Medulla oblongata (tissue), 1 donor: Measurements from ENCODE around the gene PTPRN2.

Source experiments
- DNase-seq: peaks from one replicate; pipeline ENCODE4 v3.0.0-alpha.2; 2015; ENCODE audit errors: extremely low spot score

The PTPRN2 gene

DNA sequence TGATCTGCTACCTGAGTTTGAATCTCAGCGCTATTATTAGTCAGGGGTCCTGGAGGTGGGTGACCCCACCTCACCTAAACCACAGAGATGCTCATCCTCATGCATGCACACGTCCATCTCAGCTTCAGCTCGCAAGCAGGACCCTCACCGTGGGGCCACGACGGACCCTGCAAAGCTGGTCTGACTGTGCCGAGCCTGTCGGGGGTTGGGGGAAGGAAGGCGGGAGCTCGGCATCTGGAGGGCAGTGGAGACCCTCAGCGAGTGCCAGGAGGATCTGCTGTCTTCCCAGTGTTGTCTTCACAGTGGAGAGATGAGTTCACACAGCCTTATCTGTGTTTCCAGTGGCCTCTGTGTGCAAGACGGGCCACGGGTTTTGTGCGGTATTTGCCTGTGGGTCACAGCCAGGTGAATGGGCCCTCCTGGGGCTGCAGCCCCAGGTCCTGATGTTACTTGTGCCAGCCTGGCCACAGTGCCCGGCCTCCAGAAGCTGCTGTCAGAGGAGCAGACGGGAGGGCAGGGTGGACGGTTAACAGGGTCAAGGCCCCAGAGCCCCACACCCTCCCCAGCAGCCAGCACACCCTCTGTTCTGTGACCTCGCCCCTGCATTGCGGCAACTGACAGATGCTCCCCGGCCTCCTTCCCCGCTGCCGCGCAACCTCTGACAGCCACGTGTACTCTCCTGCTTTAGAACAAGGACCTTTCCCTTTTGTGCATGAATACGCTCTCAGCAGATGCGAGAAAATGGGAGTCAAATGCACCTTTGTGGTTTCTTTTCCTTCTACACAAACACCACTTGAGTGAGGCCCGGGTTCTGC lies 722.1 kb downstream of the PTPRN2 start:
- no peak for DNase-seq

DNA sequence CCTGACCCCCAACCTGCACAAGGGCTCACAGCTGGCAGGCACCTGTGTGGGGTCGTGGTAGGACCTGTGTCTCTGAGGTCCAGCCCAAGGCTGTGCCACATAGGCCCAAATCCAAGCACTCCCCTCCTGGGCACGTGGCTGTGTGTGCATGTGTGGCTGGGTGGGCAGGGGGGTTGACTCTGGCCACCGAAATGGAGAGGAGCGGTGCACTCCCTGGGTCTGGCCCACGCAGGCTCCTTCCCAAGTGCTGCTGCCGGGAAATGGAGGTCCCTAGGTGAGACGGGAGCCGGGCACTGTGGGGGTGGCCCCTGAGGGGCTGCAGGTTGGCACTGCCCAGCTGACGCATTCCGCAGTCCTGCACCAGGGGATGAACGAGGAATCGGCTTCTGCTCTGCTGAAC lies 722.7 kb downstream of the PTPRN2 start:
- DNase-seq = no peak

DNA sequence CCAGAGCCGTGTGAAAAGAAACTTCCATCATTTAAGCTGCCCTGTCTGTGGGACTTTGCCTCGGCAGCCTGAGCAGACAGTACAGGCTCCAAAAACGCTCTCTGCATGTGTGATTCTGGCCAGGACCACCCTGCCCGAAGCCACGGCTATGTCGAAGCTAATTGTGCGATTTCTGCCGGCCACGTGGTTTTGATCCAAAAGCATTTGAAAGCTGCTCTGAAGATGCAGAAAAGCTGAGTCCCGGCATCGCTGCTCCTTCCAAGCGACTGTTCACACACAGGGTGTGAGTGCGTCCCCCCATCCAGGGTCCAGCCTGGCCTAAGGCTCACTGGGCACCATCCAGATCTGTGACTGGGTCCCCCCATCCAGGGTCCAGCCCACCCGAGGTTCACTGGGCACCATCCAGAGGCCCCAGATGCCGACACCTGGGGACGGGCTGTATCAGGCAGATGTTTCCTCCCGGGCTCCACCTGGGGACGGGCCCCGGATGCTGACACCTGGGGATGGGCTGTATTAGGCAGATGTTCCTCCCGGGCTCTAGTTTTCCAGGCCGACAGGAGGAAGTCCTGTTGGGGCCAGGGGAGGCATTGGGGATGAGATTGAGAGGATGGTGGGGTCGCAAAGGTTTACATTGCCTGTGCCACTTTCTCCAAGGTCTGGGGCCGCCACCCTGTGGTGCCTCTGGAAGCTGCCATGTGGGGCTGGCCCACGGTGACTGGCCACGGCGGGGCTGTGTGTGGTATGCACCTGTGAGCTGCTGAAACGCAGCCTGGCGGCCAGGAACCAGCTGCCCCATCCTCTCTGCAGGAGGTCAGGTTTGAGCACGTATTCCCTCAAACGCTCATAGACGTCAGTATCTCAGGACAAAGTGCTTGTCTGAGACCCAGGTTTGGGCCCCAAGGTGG lies 723.5 kb downstream of the PTPRN2 start:
- DNase-seq = no peak

DNA sequence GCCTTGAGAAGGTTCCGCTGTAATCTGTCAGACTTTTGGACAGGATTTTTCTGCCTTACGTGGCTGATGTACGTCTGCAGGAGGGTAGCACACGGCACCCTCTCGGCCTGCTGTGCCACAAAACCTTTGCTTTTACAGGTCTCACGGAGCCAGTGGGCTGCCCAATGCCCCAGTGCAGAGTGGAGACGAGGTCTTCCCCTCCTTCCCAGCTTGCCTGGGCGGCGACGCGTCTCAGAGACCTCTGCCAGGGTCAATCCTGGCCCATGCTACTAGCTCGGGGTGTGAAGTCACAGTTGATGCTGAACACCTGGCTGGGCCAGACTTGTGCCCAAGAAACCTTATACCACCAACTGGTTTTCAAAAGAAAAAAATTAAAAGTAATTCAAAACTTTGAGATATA lies 724.4 kb downstream of the PTPRN2 start:
- DNase-seq = no peak

DNA sequence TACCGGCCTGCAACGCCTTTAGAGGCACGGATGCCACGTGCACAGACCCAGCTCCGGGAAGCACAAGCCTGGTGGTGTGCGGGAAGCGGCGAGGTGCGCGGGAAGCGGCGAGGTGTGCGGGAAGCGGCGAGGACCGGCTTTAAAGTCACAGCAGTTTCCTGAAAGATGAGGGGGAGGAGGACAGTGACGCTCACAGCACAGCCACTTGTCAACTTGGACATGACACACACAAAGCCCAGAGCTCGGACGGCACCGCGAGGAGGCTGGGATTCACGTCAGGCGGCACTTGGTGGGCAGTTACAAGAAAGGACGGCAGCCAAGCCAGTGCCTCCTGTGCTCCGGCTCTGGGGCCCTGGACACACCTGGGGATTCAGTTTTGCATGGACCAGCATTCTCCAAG lies 724.9 kb downstream of the PTPRN2 start:
- no peak for DNase-seq

DNA sequence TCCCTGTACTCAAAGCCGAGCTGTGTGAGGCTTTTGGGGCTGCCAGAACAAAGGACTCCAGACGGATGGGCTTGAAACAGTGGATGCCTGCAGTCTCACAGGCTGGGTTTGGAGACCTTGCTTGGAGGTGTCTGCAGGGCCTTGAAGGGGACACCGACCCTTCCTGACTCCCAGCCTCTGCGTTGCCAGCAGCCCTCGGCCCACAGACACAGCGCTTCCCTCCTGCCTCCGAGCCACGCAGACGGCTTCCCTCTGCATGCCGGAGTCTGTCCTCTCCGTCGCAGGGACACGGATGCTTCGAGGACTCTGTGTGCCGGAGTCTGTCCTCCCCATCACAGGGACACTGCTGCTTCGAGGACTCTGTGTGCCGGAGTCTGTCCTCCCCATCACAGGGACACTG lies 726.1 kb downstream of the PTPRN2 start:
- no peak for DNase-seq

DNA sequence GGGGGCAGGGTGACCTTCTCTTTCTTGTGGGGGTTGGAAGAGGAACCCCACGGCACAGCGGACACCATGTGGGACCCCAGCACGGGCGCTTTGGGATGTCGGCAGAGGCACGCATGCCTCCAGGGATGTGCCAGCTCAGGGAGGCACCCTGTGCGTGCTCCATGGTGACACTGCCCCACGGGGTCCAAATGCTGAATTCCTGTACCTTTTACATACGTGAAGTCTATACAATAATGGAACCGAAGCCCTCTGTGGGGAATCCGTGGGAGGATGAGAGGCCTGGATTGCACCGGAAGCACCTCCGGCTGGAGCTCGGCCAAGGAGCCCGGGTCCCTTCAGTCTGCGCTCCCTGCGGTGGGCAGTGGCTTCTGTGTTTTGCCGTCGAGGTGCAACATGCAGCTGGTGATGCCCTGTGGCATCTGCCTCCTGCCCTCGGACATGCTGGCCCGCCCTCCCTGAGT lies 726.6 kb downstream of the PTPRN2 start:
- no peak for DNase-seq

DNA sequence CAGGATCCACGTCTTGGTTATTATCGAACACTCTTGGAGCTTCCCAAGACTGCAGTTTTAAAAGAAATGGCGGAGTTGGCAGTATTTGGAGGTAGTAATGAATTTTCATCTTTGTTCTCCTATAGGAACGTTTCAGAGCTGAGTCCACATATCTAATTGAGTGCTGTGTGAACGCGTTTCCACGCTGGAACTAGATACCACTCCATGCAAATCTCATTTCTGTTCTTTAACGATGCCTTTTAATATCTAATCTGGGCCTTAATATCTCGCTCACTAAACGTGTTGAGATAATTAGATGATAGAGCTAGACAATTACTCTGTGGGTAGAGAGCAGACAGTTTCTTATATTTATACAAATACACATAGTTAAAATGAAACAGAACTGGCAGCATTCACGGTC lies 727.2 kb downstream of the PTPRN2 start:
- DNase-seq = no peak

DNA sequence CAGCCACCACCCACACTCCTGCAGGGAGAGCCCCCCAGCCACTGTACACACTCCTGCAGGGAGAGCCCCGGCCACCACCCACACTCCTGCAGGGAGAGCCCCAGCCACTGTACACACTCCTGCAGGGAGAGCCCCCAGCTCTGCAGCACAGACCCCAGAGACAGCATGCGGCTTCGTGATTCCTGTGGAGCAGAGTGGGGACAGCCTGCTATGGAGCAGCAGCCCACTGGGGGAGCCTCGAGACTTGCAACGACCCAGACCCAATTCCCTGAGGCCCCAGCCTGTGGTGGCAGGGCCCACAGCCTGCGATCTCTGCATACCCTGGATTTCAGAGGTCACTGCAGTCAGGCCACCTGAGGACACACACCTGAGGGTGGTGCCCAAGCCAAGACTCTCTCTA lies 727.7 kb downstream of the PTPRN2 start:
- no peak for DNase-seq

DNA sequence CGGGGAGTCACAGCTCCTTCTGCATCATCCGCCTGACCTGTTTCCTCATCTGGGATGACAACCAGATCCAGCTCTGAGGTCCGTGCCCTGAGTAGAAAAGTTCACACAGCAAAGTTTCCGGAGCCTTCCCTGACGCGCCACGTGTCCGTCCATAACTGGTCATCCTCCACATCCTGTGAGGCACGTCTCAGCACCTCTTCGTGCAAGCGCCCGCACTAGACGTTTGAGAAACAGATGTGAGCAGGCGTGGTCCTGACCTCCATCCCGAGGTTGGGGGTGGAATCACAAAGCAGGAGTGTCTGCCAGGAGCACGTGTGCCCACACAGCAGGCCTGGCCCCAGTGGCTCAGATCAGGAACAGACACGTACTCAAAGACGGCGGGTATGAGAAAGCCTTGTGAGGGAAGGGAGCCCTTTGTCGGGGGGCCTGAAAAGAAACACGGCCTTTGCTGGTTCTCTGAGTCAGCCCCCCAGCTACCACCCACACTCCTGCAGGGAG lies 730.0 kb downstream of the PTPRN2 start:
- no peak for DNase-seq

DNA sequence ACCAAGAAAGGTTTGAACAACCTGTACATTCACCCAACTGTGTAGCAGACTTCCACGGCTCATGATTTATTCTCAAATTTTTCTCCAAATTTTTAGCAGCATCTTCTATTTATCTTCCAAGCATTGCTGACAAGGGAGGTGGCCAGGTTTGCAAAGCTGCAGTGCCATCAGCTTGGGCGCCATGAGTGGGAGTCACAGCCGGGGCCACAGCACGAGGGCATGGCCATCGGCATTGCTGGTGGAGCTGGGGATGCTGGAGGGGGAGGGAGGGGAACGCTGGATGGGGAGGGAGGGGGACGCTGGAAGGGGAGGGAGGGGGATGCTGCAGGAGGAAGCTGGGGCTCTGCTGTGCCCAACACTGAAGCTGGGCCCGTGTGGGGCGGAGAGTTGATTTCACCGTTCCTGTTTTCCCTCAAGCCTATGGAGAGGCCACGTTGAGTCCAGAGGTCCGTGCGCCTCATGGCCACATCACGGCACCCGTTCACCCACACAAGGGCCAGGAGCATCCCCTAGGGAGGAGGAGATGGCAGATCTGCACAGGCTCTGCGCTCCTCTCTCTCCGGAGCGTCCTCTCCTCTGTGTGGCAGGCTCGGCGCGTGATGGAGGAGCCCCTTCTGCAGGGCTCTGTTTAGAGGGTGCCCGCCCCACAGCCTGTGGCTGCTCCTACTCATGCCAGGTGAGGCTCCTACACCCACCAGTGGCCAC lies 730.6 kb downstream of the PTPRN2 start:
- DNase-seq = no peak

DNA sequence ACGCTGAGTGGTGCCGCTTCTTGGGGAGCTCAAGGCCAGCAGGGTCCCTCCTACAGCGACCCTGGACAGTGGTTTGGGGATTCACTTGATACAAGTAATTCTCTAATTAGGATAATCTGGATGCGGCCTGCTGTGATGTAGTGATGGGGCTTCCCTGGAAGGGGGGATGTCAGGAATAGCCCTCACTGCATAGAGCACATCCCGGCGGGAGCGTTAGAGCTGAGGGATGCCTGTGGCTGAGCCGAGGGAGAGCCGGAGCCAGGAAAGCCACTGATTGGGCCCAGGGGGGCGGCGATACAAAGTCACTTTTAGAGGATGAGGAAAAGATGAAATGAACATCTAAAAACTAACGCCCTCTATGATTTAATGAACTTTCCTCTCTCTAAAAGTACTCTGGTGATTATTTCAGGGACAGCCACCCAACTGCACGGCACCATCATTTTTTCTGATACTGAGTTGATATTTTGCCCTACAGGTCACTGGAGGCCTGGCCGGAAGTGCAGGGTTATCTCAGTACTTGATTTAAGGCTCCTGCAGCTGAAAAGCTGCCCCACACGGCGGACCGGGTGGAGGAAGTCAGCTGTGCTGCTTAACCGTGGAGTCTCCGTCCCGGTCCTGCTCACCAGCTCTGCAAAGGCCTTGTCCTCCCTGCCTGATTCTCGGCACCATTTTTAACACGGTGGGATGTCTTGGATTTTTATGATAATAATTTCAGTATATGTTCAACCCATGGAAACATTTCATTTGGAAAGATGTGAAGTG lies 732.0 kb downstream of the PTPRN2 start:
- no peak for DNase-seq

DNA sequence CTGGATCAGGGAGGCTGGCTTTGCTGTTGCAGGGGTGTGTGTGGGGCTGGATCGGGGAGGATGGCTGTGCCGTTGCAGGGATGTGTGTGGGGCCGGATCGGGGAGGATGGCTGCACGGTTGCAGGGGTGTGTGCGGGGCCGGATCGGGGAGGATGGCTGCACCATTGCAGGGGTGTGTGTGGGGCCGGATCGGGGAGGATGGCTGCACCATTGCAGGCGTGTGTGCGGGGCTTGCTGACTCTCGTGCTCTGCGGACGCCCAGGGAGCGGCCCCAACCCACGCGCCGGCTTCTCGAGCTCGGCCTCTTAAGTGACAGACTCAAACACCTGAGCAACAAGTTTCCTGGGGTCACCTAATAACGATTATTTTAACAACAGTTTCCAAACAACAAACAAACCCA lies 732.6 kb downstream of the PTPRN2 start:
- DNase-seq = no peak

DNA sequence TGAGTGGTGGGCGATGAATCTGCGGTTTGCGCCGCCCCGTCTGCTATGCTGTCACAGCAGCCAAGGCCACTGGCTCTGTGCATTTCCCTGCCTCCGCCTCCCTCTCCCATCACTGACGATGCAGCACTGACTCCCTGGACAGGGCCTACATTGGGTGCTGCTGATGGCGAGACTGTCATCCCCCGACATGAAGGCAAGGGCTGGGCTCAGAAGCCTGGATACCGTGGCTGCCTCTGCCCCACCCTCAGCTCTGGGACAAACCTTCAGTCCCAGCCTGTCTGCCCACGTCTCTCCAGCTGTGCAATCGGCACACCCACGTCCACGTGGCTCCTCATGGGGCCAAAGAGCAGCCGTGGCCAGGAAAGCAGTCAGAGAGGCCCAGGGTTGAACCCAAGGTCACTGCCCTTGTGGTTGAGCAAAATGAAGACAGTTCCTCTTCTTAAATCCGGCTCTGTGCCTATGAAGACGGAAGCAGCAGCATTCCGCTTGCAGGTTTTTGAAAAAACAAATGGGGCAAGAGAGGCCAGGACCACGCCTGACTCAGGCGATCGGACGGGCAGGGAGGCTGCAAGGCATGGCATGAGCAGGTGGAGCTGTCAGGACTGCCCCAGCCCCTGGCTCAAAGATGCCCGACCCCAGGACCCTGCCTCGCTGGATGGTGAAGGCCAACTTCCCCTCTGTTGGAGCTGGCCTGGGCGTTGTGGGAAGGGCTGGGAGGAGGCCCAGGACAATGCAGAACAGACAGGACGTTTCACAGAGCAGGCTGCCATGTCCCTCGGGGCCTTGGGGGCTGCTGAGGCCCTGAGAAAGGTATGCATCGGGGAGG lies 733.3 kb downstream of the PTPRN2 start:
- DNase-seq = peak; percentile 70

DNA sequence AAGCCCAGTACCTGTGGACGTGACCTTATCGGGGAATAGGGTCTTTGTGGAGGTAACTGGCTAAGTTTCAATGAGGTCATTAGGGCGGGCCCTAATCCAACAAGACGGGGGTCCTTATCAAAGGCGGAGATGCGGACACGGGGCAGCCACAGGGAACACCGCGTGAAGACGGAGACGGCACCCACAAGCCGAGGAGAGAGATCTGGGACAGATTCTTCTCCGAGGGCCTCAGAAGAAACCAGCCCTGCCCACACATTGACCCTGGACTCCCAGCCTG lies 733.9 kb downstream of the PTPRN2 start:
- DNase-seq = no peak

DNA sequence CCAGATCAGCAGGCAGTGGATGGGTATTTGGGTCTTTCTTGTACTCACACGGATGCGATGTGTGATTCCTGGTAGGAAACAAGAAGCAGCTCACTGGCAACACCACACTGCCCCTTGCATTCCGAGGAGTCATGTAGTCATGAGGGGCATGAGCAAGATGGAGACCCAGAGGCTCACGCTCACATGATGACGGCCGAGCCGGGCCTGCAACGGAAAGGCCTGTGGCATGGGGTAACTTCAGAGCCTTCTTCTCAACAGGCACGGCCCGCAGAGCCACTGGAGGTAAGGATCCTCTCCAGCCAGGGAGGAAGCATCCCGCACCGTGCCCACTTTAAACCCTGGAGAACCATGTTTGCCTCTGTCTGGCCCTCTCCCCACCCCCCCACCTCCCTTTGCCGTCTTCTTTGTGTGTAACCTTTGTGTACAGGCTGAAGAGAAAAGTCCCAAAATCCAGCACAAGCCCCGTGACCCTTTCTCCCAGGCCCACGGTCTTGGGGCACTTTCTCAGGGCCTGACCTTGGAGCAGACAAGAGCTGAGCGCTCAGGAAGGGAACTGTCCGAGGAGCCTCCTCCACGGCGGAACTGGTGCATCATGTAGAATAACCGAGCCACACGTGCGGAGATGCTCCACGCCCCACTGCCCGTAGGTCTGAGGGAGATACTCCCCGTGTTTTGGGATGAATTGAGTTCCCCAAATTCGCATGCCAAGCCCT lies 734.4 kb downstream of the PTPRN2 start:
- DNase-seq = no peak

DNA sequence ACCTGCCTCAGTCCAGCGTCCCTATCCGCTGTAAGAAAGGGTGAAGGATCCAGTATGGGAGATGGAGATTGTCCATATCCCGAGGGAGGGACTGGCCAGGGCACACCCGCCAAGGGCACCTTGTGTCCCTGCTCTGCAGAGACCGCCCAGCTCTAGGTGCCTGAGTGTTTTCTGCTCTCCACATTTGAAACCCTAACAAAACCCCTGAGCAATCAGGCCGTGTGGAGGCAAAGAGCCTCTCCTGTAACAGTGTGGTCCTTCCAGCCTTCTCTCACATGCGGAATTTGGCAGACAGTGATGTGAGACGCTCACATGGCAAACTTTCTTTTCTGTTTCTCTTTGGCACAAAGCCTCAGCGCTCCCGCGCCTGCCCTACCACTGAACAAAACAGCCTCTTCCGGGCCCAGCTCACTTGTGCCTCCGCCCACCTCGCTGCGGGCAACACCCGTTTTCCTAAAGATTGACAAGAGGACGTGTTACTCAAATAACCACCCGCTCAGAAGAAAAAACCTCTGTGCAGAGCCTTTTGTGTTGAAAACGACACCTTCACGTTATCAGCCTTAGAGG lies 736.0 kb downstream of the PTPRN2 start:
- peak; percentile 69 for DNase-seq

DNA sequence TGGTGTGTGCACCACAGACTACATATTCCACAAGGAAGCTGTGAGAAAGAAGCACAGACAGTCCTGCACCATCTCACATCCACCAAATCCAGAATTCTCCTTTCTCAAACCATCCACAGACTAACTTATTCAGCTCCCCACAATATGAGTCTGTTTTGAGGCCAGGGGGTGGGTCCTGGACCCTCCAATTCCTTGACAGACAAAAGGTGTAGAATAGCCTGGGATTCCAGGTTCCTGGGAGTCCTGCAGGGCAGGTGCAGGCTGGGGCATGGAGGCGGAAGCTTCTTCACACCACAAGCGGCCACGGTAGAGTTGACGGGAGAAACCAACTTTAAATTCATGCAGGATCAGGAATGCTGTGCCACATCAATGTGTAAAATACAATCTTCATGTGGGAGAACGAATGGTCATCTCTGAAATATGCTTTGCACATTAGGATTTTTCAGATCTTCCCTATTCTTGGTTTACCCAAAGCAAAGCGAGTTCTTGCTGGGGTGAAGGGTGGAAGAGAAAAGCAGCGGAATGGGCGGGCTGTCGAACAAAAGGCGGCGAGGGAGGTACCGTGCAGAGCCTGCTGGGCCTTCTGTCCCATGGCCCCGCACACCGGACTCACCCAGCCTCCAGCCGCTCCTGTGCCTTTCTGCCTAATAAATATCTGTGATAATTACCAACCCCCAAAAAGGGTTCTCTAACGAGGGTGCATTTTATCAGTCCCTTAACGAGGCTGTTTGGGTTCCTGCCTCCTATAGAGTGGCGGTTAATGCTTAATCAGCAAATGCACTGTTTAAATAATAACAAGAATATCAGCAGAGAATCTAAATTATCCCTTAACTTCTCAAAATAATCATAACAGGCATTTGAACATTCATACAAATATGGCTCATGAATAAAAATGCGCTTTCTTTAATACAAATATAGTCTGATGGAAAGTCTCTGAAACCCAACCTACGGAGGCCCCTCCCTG lies 736.9 kb downstream of the PTPRN2 start:
- no peak for DNase-seq

DNA sequence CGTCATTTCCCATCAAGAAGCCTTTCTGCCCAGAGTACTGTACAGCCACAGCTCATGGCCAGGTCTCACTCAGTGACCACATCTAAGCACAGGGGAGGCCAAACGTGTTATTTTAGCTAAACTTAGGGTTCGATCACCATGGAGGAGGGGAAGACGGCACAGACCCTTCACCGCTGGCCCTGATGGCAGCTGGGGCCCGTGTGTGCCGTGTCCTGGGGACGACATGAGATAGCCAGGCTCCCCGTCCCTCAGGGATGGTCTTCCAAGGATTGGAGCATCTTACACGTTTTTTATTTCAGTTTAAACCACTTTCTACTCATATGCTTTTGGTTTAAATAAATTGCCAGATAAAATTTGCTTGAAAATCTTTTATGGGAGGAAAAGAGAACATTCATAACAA lies 737.9 kb downstream of the PTPRN2 start:
- DNase-seq = no peak
